Epithelial cell of proximal tubule (primary cell): ENCODE data around the gene PMEL. TPM values are rescaled to one million over a fixed set of nuclear protein-coding genes. Genes with fewer than 3 reads are reported as not detected.
"Not testable (repeated sequence)": the region's sequence is repeated elsewhere in the genome, so short reads cannot be mapped to it uniquely, and the experiment has no call there.

Experiments
- DNase-seq: peaks from one replicate; pipeline ENCODE4 v3.0.0-alpha.2; 2011; ENCODE audit warnings: low read depth
- H3K4me3 ChIP-seq: 2 replicates; pipeline ENCODE4 v1.5.1; 2011; ENCODE audit warnings: low read depth, mild to moderate bottlenecking, low read length
- CTCF ChIP-seq: conservative IDR thresholded peaks from 2 replicates; pipeline ENCODE4 v1.5.1; 2012; ENCODE audit warnings: low read depth, mild to moderate bottlenecking, low read length
- total RNA-seq: library from RNA; depleted of rRNA; stranded (reverse); fragments of >200 nt; gene quantifications from 2 replicates; pipeline ENCODE4 v1.2.3, GENCODE V29; 2015

PMEL gene
- total RNA-seq, 1 donor from 2014 or later = 3.7 TPM

GRCh38 chr12:55995366-55995765 lies 29.5 kb upstream of the PMEL start:
- TF ChIP-seq CTCF = no peak
- DNase-seq = no peak
- no peak overlapping the region for H3K4me3 ChIP-seq

GRCh38 chr12:55993230-55993853 lies 27.5 kb upstream of the PMEL start:
- no peak for DNase-seq
- TF ChIP-seq CTCF = no peak
- H3K4me3 ChIP-seq = no peak overlapping the region

GRCh38 chr12:55991110-55991509 lies 25.3 kb upstream of the PMEL start:
- no peak for DNase-seq
- no peak overlapping the region for H3K4me3 ChIP-seq
- no peak for TF ChIP-seq CTCF

GRCh38 chr12:55985976-55986375 lies 20.1 kb upstream of the PMEL start:
- H3K4me3 ChIP-seq, DNase-seq: not testable (repeated sequence)

GRCh38 chr12:55985341-55985740 lies 19.5 kb upstream of the PMEL start:
- no peak for TF ChIP-seq CTCF
- DNase-seq = no peak
- no peak overlapping the region for H3K4me3 ChIP-seq

- H3K4me3 ChIP-seq = no peak overlapping the region
- TF ChIP-seq CTCF = no peak
- no peak for DNase-seq
These were observed 19.0 kb upstream of the PMEL start for GRCh38 chr12:55984861-55985260.

GRCh38 chr12:55983232-55983842 lies 17.5 kb upstream of the PMEL start:
- H3K4me3 ChIP-seq = no peak overlapping the region
- TF ChIP-seq CTCF = no peak
- DNase-seq = no peak
